ENCODE data around the gene ZNF714.

Gene ZNF714

GRCh38 chr19:21101521-21102242 is 19.7 kb downstream of the ZNF714 start:
- H3K36me3 Mint-ChIP-seq (ENCODE audit: low read depth) = peaks cover 81% of the 10 kb centered on the region

GRCh38 chr19:21109116-21109515 is 27.1 kb downstream of the ZNF714 start:
- no peaks in the 10 kb centered on the region for H3K4me1 Mint-ChIP-seq
- H3K9me3 Mint-ChIP-seq = peaks cover 63% of the 10 kb centered on the region
- no peak for DNase-seq
- TF ChIP-seq CTCF (IDR thresholded peaks at IDR 0.05) = no peak
- H3K27me3 Mint-ChIP-seq (ENCODE audit: low read depth, poor library complexity) = peaks cover 3% of the 10 kb centered on the region
- peaks cover 97% of the 10 kb centered on the region for H3K36me3 Mint-ChIP-seq (ENCODE audit: low read depth)
- H3K27ac Mint-ChIP-seq = no peak overlapping the region
- H3K4me3 Mint-ChIP-seq = no peak overlapping the region

More at GRCh38 chr19:21101521-21102242, 19.7 kb downstream of the ZNF714 start:
- Mint-ChIP-seq H3K27me3 (ENCODE audit: low read depth, poor library complexity) (no peaks in the 10 kb centered on the region), H3K9me3 (peaks cover 3% of the 10 kb centered on the region), H3K4me1 (no peaks in the 10 kb centered on the region), H3K27ac (peak overlapping the region; percentile 89), H3K4me3 (no peak overlapping the region)
- no peak for TF ChIP-seq CTCF (IDR thresholded peaks at IDR 0.05)
- DNase-seq = no peak

- TF ChIP-seq CTCF (IDR thresholded peaks at IDR 0.05) = no peak
- Mint-ChIP-seq H3K4me3 (no peak overlapping the region), H3K27me3 (ENCODE audit: low read depth, poor library complexity) (peaks cover 3% of the 10 kb centered on the region), H3K27ac (no peak overlapping the region), H3K36me3 (ENCODE audit: low read depth) (peaks cover 97% of the 10 kb centered on the region), H3K4me1 (no peaks in the 10 kb centered on the region), H3K9me3 (peaks cover 73% of the 10 kb centered on the region)
- DNase-seq = no peak
Measured at GRCh38 chr19:21110183-21110582, 28.2 kb downstream of the ZNF714 start.

GRCh38 chr19:21115430-21115829 is 33.4 kb downstream of the ZNF714 start:
- Mint-ChIP-seq H3K27me3 (ENCODE audit: low read depth, poor library complexity) (peaks cover 3% of the 10 kb centered on the region), H3K27ac (no peak overlapping the region), H3K36me3 (ENCODE audit: low read depth) (peaks cover 100% of the 10 kb centered on the region), H3K9me3 (peaks cover 84% of the 10 kb centered on the region), H3K4me1 (no peaks in the 10 kb centered on the region), H3K4me3 (no peak overlapping the region)
- no peak for TF ChIP-seq CTCF (IDR thresholded peaks at IDR 0.05)
- DNase-seq = no peak

- Mint-ChIP-seq H3K9me3 (peaks cover 75% of the 10 kb centered on the region), H3K27me3 (ENCODE audit: low read depth, poor library complexity) (peaks cover 3% of the 10 kb centered on the region), H3K4me1 (no peaks in the 10 kb centered on the region), H3K4me3 (no peak overlapping the region), H3K36me3 (ENCODE audit: low read depth) (peaks cover 97% of the 10 kb centered on the region), H3K27ac (no peak overlapping the region)
- no peak for TF ChIP-seq CTCF (IDR thresholded peaks at IDR 0.05)
- DNase-seq = no peak
Measured at GRCh38 chr19:21117041-21117907, 35.3 kb downstream of the ZNF714 start.

Measured in nephron progenitor cell (in vitro differentiated cells).